Stimulated activated CD8-positive, alpha-beta memory T cell treated with anti-CD3 and anti-CD28 coated beads, Interleukin-15, amount 100 ng/mL, for 24 hours (primary cell): ENCODE data around the gene KCTD11.
"Not testable (repeated sequence)": the region's sequence is repeated elsewhere in the genome, so short reads cannot be mapped to it uniquely, and the experiment has no call there.

ENCODE experiments used
- DNase-seq: peaks from one replicate; pipeline ENCODE4 v3.0.0-alpha.2; 2020; ENCODE audit warnings: low read depth

KCTD11 gene

GRCh38 chr17:7346761-7347614, 5.0 kb upstream of the KCTD11 start:
- DNase-seq: no peak

- no peak for DNase-seq
These were observed 4.1 kb upstream of the KCTD11 start for GRCh38 chr17:7347630-7348477.

- DNase-seq: no peak
These were observed 3.3 kb upstream of the KCTD11 start for GRCh38 chr17:7348478-7349242.

GRCh38 chr17:7352503-7352889, 534 bp downstream of the KCTD11 start:
- no peak for DNase-seq

- DNase-seq: no peak
These were observed 1.1 kb downstream of the KCTD11 start for GRCh38 chr17:7352910-7353635.

GRCh38 chr17:7354262-7354843, 2.4 kb downstream of the KCTD11 start:
- DNase-seq: no peak

GRCh38 chr17:7355053-7355452, 3.1 kb downstream of the KCTD11 start, which contains the start of gene TMEM95:
TMEM95 (plus strand) TSS chr17:7355156; CDS start chr17:7355205, 49 bp downstream.
- DNase-seq: no peak

- DNase-seq: no peak
These were observed 3.6 kb downstream of the KCTD11 start for GRCh38 chr17:7355573-7355972.

GRCh38 chr17:7356072-7356549, 4.1 kb downstream of the KCTD11 start:
- DNase-seq: peak; percentile 66

- DNase-seq: no peak
These were observed 4.8 kb downstream of the KCTD11 start for GRCh38 chr17:7356756-7357155.

GRCh38 chr17:7357381-7357780, 5.4 kb downstream of the KCTD11 start:
- DNase-seq: no peak

- no peak for DNase-seq
These were observed 9.9 kb downstream of the KCTD11 start for GRCh38 chr17:7361906-7362305.

- no peak for DNase-seq
These were observed 11.3 kb downstream of the KCTD11 start for GRCh38 chr17:7363311-7363710.

GRCh38 chr17:7365963-7366362, 14.0 kb downstream of the KCTD11 start:
- not testable (repeated sequence) for DNase-seq

GRCh38 chr17:7367083-7367482, 15.1 kb downstream of the KCTD11 start:
- no peak for DNase-seq

GRCh38 chr17:7367918-7368598, 16.1 kb downstream of the KCTD11 start:
- no peak for DNase-seq

- not testable (repeated sequence) for DNase-seq
These were observed 16.6 kb downstream of the KCTD11 start for GRCh38 chr17:7368599-7368994.

- DNase-seq: no peak
These were observed 17.9 kb downstream of the KCTD11 start for GRCh38 chr17:7369825-7370224.

- no peak for DNase-seq
These were observed 18.9 kb downstream of the KCTD11 start for GRCh38 chr17:7370853-7371252.

GRCh38 chr17:7374353-7374752, 22.4 kb downstream of the KCTD11 start:
- DNase-seq: no peak
